Measurements from ENCODE around the gene TRAM2. TPM values are rescaled to one million over a fixed set of nuclear protein-coding genes. Genes with fewer than 3 reads are reported as not detected.

TRAM2 gene
- total RNA-seq, 2 experiments from 2014 or later, result 7.1 to 7.6 TPM

DNA sequence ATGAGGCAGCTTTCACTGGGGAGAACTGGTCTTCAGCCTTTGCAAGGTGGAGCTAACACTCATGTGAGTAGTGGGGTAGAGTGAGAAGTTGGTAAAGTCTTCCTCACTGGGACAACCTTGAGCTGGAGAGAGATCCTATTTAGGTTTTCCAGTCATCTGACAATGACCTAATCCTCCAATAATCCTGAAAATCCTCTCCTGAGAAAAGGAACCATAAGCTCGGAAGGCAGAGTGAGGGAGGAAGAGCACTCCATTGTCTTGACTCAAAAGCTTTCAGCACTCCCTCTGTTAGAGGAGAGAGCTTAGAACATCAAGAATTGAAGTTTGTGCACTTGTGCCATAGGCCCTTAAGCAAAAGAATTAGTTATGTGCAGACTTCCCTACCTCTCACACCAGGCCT is 77.8 kb downstream of the TRAM2 start:
- POLR2A ChIA-PET, result no interaction called here
- Histone ChIP-seq H3K4me1 (ENCODE audit: insufficient read depth, low read length) (no peaks in the 10 kb centered on the region), H3K9me3 (ENCODE audit: control insufficient read depth in 1 of 2, insufficient read depth in 1 of 2, low read length in 2 of 2) (no peaks in the 10 kb centered on the region), H3K36me3 (ENCODE audit: insufficient read depth, low read length) (peaks cover 3% of the 10 kb centered on the region), H3K27ac (ENCODE audit: low read depth in 1 of 2, low read length in 2 of 2) (no peak overlapping the region), H3K27me3 (ENCODE audit: control insufficient read depth in 1 of 2, insufficient read depth in 2 of 2, low read length in 2 of 2) (no peaks in the 10 kb centered on the region), H3K4me3 (ENCODE audit: low read length) (no peak overlapping the region)
- H3K27ac Mint-ChIP-seq, result no peak overlapping the region
- CTCF ChIA-PET, result interaction anchor here (1.1 kb wide), 1 partner anchor 9 kb away, joined by 3 read pairs; no protein-coding TSS in a partner anchor
- DNase-seq (no peak), ATAC-seq (ENCODE audit: poor library complexity) (no peak)
- H3K4me1 Mint-ChIP-seq (ENCODE audit: low read depth), result no peaks in the 10 kb centered on the region
- H3K27me3 Mint-ChIP-seq, result no peaks in the 10 kb centered on the region
- H3K36me3 Mint-ChIP-seq (ENCODE audit: low read depth), result peaks cover 13% of the 10 kb centered on the region
- intact Hi-C loops (cut with DNase I, micrococcal nuclease), result no loop called here
- TF ChIP-seq, protein P1, sequence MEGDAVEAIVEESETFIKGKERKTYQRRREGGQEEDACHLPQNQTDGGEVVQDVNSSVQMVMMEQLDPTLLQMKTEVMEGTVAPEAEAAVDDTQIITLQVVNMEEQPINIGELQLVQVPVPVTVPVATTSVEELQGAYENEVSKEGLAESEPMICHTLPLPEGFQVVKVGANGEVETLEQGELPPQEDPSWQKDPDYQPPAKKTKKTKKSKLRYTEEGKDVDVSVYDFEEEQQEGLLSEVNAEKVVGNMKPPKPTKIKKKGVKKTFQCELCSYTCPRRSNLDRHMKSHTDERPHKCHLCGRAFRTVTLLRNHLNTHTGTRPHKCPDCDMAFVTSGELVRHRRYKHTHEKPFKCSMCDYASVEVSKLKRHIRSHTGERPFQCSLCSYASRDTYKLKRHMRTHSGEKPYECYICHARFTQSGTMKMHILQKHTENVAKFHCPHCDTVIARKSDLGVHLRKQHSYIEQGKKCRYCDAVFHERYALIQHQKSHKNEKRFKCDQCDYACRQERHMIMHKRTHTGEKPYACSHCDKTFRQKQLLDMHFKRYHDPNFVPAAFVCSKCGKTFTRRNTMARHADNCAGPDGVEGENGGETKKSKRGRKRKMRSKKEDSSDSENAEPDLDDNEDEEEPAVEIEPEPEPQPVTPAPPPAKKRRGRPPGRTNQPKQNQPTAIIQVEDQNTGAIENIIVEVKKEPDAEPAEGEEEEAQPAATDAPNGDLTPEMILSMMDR (IDR thresholded peaks at IDR 0.05), result no peak
- no peak overlapping the region for H3K4me3 Mint-ChIP-seq
- no peaks in the 10 kb centered on the region for H3K9me3 Mint-ChIP-seq

DNA sequence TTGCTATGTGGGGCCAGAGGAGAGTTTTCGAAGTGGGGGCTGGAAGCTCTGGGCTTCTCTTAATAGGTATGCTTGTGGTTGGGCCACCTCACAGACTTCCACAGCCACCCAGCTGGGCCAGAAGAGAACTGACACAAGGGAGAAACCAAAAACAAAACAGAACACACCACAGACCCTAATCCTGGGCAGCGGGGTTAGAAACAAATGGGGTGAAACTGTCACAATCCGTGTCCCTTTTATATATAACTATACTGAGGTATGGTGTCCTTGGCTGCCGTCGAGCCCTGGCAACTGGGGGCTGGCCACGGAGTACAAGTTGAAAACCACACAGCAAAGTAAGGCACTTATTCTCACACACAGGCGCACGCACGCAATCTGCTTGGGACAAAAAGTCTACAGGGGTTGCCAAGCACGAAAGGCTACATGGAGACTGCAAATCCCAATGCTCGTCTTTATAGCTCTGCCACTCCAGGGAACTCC is 78.3 kb downstream of the TRAM2 start:
- no peak for ATAC-seq (ENCODE audit: poor library complexity)
- Mint-ChIP-seq H3K36me3 (ENCODE audit: low read depth) (peaks cover 9% of the 10 kb centered on the region), H3K27ac (no peak overlapping the region), H3K9me3 (no peaks in the 10 kb centered on the region), H3K4me1 (ENCODE audit: low read depth) (no peaks in the 10 kb centered on the region), H3K27me3 (no peaks in the 10 kb centered on the region), H3K4me3 (no peak overlapping the region)
- intact Hi-C loops (cut with DNase I, micrococcal nuclease), result no loop called here
- Histone ChIP-seq H3K36me3 (ENCODE audit: insufficient read depth, low read length) (peaks cover 3% of the 10 kb centered on the region), H3K4me1 (ENCODE audit: insufficient read depth, low read length) (no peaks in the 10 kb centered on the region), H3K27ac (ENCODE audit: low read depth in 1 of 2, low read length in 2 of 2) (no peak overlapping the region), H3K9me3 (ENCODE audit: control insufficient read depth in 1 of 2, insufficient read depth in 1 of 2, low read length in 2 of 2) (no peaks in the 10 kb centered on the region), H3K4me3 (ENCODE audit: low read length) (no peak overlapping the region), H3K27me3 (ENCODE audit: control insufficient read depth in 1 of 2, insufficient read depth in 2 of 2, low read length in 2 of 2) (no peaks in the 10 kb centered on the region)
- POLR2A ChIA-PET, result no interaction called here
- CTCF ChIA-PET, result interaction anchor here (1.1 kb wide), 1 partner anchor 9 kb away, joined by 3 read pairs; no protein-coding TSS in a partner anchor
- TF ChIP-seq, protein P1 (IDR thresholded peaks at IDR 0.05), result no peak
- DNase-seq, result no peak

DNA sequence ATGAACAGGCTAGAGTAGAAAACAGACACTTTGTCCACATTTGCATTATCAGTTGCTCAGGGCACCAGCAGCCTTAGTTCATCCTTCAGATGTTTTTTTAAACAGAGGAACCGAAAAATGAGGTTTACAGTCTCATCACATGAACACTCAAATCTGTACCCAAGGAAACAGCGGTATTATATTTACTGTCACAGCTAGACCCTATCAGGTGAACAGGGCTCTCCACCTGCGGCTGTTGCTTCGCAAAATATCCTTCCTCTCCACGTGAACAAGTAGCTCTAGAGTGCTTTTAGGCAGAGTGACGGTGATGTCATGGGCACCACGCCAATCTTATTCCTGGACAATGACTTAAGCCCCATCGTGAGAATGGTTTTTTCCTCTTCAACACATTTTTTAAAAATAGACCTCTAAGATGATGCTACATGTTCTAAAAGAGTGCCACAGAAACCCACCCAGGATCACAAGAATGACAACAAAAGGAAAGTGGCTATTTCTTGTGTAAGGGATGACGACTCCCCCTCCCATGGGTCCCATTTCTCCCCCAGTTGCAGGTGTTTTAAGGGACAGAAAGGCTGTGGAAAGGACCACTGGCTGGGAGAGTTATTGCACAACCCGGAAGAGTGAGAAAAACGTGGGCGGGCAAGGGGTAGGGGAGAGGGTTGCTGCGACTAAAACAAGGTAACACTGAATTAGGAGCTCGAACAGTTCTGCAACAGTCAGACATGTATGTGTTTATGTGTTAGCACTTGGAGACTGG is 79.0 kb downstream of the TRAM2 start:
- H3K9me3 ChIP-seq (ENCODE audit: control insufficient read depth in 1 of 2, insufficient read depth in 1 of 2, low read length in 2 of 2), result no peaks in the 10 kb centered on the region
- DNase-seq, result no peak
- H3K27ac ChIP-seq (ENCODE audit: low read depth in 1 of 2, low read length in 2 of 2), result no peak overlapping the region
- no peak overlapping the region for H3K4me3 ChIP-seq (ENCODE audit: low read length)
- H3K4me1 ChIP-seq (ENCODE audit: insufficient read depth, low read length), result no peaks in the 10 kb centered on the region
- no peak overlapping the region for H3K4me3 Mint-ChIP-seq
- TF ChIP-seq, protein P1 (IDR thresholded peaks at IDR 0.05), result no peak
- intact Hi-C loops (cut with DNase I, micrococcal nuclease), result no loop called here
- no peaks in the 10 kb centered on the region for H3K9me3 Mint-ChIP-seq
- no peak for ATAC-seq (ENCODE audit: poor library complexity)
- ChIA-PET CTCF (no interaction called here), POLR2A (no interaction called here)
- no peaks in the 10 kb centered on the region for H3K4me1 Mint-ChIP-seq (ENCODE audit: low read depth)
- no peak overlapping the region for H3K27ac Mint-ChIP-seq
- peaks cover 5% of the 10 kb centered on the region for H3K36me3 Mint-ChIP-seq (ENCODE audit: low read depth)
- H3K27me3 Mint-ChIP-seq, result no peaks in the 10 kb centered on the region
- H3K36me3 ChIP-seq (ENCODE audit: insufficient read depth, low read length), result peaks cover under 1% of the 10 kb centered on the region
- no peaks in the 10 kb centered on the region for H3K27me3 ChIP-seq (ENCODE audit: control insufficient read depth in 1 of 2, insufficient read depth in 2 of 2, low read length in 2 of 2)

All from CD4-positive, alpha-beta T cell (primary cell).